RWPE2 (cell line): Measurements from ENCODE around the gene HNRNPA0.

ENCODE experiments used
- ATAC-seq: fragments of 200-7000 bp; cut with Tn5 transposase; 3 replicates; pipeline ENCODE4 v1.9.1; 2021; ENCODE audit warnings: low read depth
- DNase-seq: peaks from one replicate; pipeline ENCODE4 v3.0.0-alpha.2; 2020; ENCODE audit warnings: low spot score
- H3K27ac ChIP-seq: fragments of 450-650 bp; 2 replicates; pipeline ENCODE4 v1.5.1; 2017; ENCODE audit warnings: mild to moderate bottlenecking; ENCODE audit not compliant: poor library complexity, severe bottlenecking
- H3K27me3 ChIP-seq: fragments of 250-450 bp; sonication (Bioruptor Pico); 2 replicates; pipeline ENCODE4 v1.5.1; 2021; ENCODE audit warnings: mild to moderate bottlenecking, moderate library complexity; ENCODE audit not compliant: insufficient read depth, poor library complexity, severe bottlenecking
- H3K36me3 ChIP-seq: fragments of 250-450 bp; sonication (Bioruptor Pico); 2 replicates; pipeline ENCODE4 v1.5.1; 2020; ENCODE audit warnings: low read depth, mild to moderate bottlenecking, moderate library complexity
- H3K4me1 ChIP-seq: fragments of 250-450 bp; sonication (Bioruptor Pico); 2 replicates; pipeline ENCODE4 v1.5.1; 2021; ENCODE audit warnings: mild to moderate bottlenecking, moderate library complexity; ENCODE audit not compliant: insufficient read depth, poor library complexity, severe bottlenecking
- H3K4me3 ChIP-seq: fragments of 250-450 bp; sonication (Bioruptor Pico); 2 replicates; pipeline ENCODE4 v1.5.1; 2021; ENCODE audit warnings: mild to moderate bottlenecking, moderate library complexity; ENCODE audit not compliant: severe bottlenecking
- H3K9me3 ChIP-seq: fragments of 250-450 bp; sonication (Bioruptor Pico); 2 replicates; pipeline ENCODE4 v1.5.1; 2021; ENCODE audit warnings: mild to moderate bottlenecking, moderate library complexity; ENCODE audit not compliant: severe bottlenecking
- CTCF ChIP-seq: fragments of 450-650 bp; IDR thresholded peaks from one replicate; pipeline ENCODE4 v1.5.1; 2017; ENCODE audit warnings: mild to moderate bottlenecking, moderate library complexity; ENCODE audit not compliant: poor library complexity, severe bottlenecking

HNRNPA0 gene

GRCh38 chr5:137695651-137696428 lies 58.3 kb downstream of the HNRNPA0 start:
- DNase-seq (no peak), ATAC-seq (no peak)
- Histone ChIP-seq H3K36me3 (no peaks in the 10 kb centered on the region), H3K27me3 (no peaks in the 10 kb centered on the region), H3K9me3 (no peaks in the 10 kb centered on the region), H3K27ac (no peak overlapping the region), H3K4me1 (no peaks in the 10 kb centered on the region), H3K4me3 (no peak overlapping the region)
- no peak for TF ChIP-seq CTCF
